Erythroblast (primary cell): ENCODE measurements around the gene AMOTL1.

Experiments used
- GATA1 ChIP-seq: IDR thresholded peaks from 2 replicates; pipeline ENCODE4 v1.6.1; 2011; ENCODE audit warnings: low read depth, mild to moderate bottlenecking, control low read depth, low read length, moderate library complexity
- POLR2A ChIP-seq: IDR thresholded peaks from 2 replicates; pipeline ENCODE4 v1.6.1; 2011; ENCODE audit warnings: mild to moderate bottlenecking, low read length

DNA sequence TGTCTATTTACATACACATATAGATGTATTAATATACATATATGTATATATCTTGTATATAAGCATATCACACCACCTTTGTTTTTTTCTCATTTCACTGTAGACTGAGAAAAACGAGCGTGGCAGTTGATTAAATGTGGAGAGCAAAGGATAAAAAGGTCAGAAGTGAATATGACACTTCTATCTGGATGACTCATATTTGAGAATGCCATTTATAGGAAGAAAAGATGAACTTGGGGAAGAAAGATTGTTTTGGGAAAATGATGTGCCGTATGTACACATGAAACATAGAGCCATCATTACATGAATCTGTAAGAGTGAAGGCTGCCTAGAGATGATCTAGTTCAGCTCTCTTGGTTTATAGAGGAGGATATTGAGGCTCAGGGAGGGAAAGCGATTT, 28.7 kb downstream of the AMOTL1 start:
- TF ChIP-seq POLR2A (no peak), GATA1 (no peak)
